ENCODE measurements around the gene FEZF1.

DNA sequence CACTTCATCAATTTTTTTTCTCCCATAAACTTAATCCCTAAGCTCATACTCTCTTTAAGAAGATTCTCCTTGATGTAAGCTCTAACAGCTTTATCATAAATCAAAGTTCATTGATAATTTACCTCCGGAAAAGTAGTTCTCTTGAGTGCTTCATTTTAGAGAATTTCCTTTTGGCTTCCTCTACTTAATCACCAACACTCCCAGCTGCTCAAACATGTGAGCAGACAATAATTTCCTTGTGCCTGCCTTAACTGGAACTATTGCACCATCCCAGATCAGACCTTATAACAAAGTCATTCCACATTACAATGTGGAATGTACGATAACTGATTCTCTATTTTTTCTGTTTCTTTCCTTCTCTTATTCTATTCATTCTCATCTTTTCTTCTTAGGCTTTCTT is 5.9 kb downstream of the FEZF1 start:
- TF ChIP-seq EZH2 (IDR thresholded peaks at IDR 0.05; ENCODE audit: insufficient read depth, poor library complexity, severe bottlenecking) (no peak), EZH2phosphoT487 (IDR thresholded peaks at IDR 0.05; ENCODE audit: insufficient read depth, low read depth) (no peak)
